ENCODE measurements around the gene ZBTB17. TPM values are rescaled to one million over a fixed set of nuclear protein-coding genes. Genes with fewer than 3 reads are reported as not detected.

ZBTB17 gene
- total RNA-seq, 2 experiments from 2014 or later, result 44.1 to 45.7 TPM

DNA sequence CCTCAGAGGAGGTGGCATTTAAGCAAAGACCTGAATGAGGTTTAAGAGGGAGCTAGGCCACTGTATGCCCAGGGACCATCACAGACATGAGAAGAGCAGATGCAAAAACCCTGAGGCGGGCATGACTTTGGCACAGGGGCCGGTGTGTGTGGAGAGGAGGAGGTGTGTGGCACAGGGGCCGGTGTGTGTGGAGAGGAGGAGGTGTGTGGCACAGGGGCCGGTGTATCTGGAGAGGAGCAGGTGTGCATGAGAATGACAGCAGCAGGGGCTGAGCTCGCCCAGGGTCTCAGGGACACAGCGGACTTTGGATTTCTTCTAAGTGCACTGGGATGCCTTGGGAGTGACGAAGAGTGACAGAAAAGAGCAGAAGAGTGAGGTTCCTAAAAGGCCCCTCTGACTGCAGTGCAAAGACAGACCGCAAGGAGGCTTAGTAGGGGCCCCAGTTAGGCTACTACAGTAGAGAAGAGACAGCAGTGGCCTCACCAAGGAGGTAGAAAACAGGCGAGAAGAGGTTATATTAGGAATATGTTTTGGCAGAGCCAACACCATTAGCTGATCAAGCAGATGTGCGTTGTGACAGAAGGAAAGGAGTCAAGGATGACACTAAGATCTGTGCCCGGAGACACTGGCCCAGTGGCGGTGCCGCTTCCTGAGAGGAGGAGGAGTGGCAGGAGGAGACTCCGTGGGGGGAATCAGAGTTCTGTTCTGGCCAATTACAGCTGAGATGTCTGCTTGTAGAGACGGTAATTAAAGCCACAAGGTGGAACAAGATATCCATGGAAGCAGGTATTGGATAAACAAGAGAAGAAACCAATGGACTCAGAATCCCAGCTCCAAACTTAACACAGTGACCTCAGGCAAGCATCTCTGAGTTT is 18.4 kb downstream of the ZBTB17 start:
- H3K27me3 Mint-ChIP-seq, result no peaks in the 10 kb centered on the region
- peaks cover 2% of the 10 kb centered on the region for H3K9me3 Mint-ChIP-seq
- intact Hi-C loops (cut with micrococcal nuclease), result no loop called here
- ChIA-PET POLR2A (interaction anchor here (0.6 to 3.2 kb wide), 6 partner anchors 10 to 109 kb away, joined by 3 to 15 read pairs (median 3); partner anchors contain the start of gene ZBTB17), CTCF (interaction anchor here (0.9 to 3.6 kb wide), 2 partner anchors 7 to 142 kb away, joined by 3 to 19 read pairs; no protein-coding TSS in a partner anchor)
- DNase-seq (no peak), ATAC-seq (no peak)
- H3K4me1 Mint-ChIP-seq (ENCODE audit: low read depth), result peaks cover 90% of the 10 kb centered on the region
- H3K36me3 Mint-ChIP-seq (ENCODE audit: low read depth), result peaks cover 34% of the 10 kb centered on the region
- H3K4me3 Mint-ChIP-seq, result no peak overlapping the region
- H3K27ac Mint-ChIP-seq, result peak overlapping the region; percentile 92
- TF ChIP-seq, protein P1, sequence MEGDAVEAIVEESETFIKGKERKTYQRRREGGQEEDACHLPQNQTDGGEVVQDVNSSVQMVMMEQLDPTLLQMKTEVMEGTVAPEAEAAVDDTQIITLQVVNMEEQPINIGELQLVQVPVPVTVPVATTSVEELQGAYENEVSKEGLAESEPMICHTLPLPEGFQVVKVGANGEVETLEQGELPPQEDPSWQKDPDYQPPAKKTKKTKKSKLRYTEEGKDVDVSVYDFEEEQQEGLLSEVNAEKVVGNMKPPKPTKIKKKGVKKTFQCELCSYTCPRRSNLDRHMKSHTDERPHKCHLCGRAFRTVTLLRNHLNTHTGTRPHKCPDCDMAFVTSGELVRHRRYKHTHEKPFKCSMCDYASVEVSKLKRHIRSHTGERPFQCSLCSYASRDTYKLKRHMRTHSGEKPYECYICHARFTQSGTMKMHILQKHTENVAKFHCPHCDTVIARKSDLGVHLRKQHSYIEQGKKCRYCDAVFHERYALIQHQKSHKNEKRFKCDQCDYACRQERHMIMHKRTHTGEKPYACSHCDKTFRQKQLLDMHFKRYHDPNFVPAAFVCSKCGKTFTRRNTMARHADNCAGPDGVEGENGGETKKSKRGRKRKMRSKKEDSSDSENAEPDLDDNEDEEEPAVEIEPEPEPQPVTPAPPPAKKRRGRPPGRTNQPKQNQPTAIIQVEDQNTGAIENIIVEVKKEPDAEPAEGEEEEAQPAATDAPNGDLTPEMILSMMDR (IDR thresholded peaks at IDR 0.05), result no peak

DNA sequence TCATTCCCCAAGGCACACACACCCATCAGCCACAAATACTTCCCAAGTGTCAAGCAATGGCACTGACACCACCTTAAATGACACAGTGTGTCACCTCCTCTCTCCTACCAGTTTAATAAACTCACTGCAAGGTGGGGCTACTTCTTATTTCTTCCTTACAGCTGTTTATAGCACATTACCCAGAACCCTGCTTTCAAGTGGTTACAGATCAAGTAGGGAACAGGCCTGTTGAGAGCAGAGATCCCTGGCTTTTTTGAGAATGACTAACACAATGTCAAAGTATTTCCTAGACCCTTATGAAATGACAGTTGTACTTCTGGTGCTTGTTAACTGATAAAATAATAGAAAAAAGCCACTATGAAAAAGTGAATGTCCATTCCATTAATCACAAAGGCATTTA is 19.8 kb downstream of the ZBTB17 start:
- DNase-seq (no peak), ATAC-seq (peak; percentile 30)
- Mint-ChIP-seq H3K27me3 (no peaks in the 10 kb centered on the region), H3K4me1 (ENCODE audit: low read depth) (peaks cover 91% of the 10 kb centered on the region), H3K36me3 (ENCODE audit: low read depth) (peaks cover 32% of the 10 kb centered on the region), H3K4me3 (no peak overlapping the region), H3K27ac (peak overlapping the region; percentile 72), H3K9me3 (peaks cover 2% of the 10 kb centered on the region)
- POLR2A ChIA-PET, result interaction anchor here (0.7 to 3.2 kb wide), 4 partner anchors 10 to 139 kb away, joined by 3 to 15 read pairs (median 4); partner anchors contain the start of gene ZBTB17
- intact Hi-C loops (cut with micrococcal nuclease), result no loop called here
- CTCF ChIA-PET, result no interaction called here
- TF ChIP-seq, protein P1 (IDR thresholded peaks at IDR 0.05), result no peak

DNA sequence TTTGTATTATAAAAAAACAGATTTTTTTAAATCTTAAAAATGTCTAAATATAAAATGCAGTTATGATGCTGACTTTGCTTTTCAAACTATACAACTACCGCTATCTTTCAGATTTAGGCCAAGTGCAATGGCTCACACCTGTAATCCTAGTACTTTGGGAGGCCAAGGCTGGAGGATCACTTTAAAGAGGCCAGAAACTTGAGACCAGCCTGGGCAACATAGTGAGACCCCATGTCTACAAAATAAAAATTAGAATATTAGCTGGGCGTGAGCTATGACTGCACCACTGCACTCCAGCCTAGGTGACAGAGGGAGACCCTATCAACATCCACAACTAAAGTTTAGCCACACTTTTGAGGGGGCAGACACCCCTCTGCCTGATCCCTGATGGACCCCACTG is 20.3 kb downstream of the ZBTB17 start:
- intact Hi-C loops (cut with micrococcal nuclease), result no loop called here
- Mint-ChIP-seq H3K4me3 (no peak overlapping the region), H3K36me3 (ENCODE audit: low read depth) (peaks cover 35% of the 10 kb centered on the region), H3K27ac (peak overlapping the region; percentile 72), H3K27me3 (no peaks in the 10 kb centered on the region), H3K9me3 (peaks cover 2% of the 10 kb centered on the region), H3K4me1 (ENCODE audit: low read depth) (peaks cover 91% of the 10 kb centered on the region)
- ChIA-PET CTCF (no interaction called here), POLR2A (interaction anchor here (0.7 to 3.2 kb wide), 4 partner anchors 11 to 139 kb away, joined by 3 to 15 read pairs (median 4); partner anchors contain the start of gene ZBTB17)
- TF ChIP-seq, protein P1 (IDR thresholded peaks at IDR 0.05), result no peak
- no peak for DNase-seq
- ATAC-seq, result no peak

DNA sequence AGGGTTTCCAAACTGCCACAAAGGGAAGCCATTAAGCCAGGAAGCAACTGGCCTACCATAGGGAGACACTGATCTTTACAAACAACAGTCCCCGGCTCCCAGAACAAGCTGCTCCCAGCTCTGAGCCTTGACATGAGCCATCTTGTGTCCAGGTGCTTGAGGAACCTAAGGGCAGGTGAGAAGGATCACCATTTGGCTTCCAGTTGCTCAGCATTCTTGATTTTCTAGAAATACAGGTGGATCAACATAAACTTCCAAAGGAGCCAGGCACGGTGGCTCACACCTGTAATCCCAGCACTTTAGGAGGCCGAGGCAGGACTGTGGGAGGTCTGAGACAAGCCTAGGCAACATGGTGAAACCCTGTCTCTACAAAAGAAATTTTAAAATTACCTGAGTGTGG is 21.6 kb downstream of the ZBTB17 start:
- ChIA-PET POLR2A (interaction anchor here (0.9 to 1.7 kb wide), 3 partner anchors 11 to 120 kb away, joined by 4 read pairs; no protein-coding TSS in a partner anchor), CTCF (no interaction called here)
- ATAC-seq, result no peak
- Mint-ChIP-seq H3K9me3 (peaks cover 2% of the 10 kb centered on the region), H3K36me3 (ENCODE audit: low read depth) (peaks cover 35% of the 10 kb centered on the region), H3K4me1 (ENCODE audit: low read depth) (peaks cover 91% of the 10 kb centered on the region), H3K27me3 (no peaks in the 10 kb centered on the region), H3K4me3 (no peak overlapping the region), H3K27ac (peak overlapping the region; percentile 58)
- TF ChIP-seq, protein P1 (IDR thresholded peaks at IDR 0.05), result no peak
- intact Hi-C loops (cut with micrococcal nuclease), result no loop called here
- no peak for DNase-seq

DNA sequence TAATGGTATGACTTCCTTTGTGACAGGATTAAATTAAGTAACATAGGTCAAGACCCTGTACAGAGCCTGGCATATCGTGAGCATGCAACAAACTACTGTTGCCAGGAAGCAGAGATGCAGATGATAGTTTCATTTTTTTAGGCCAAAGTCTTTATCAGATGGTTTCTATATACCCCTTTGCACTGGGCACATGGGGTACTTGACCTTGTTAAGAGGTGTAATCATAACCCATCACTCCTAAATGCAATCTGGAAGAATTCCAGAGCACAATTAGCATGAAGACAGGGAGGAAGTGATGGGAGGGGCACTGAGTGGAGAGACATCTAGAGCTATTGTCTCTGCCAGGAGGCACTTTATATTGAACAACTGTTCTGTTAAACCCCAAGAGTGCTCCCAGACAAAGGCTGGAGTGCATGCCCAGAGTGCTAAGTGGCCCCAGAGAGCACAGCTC is 22.1 kb downstream of the ZBTB17 start:
- H3K27ac Mint-ChIP-seq, result peak overlapping the region; percentile 58
- peaks cover 91% of the 10 kb centered on the region for H3K4me1 Mint-ChIP-seq (ENCODE audit: low read depth)
- POLR2A ChIA-PET, result interaction anchor here (0.7 to 1.7 kb wide), 4 partner anchors 9 to 120 kb away, joined by 3 to 4 read pairs (median 4); no protein-coding TSS in a partner anchor
- DNase-seq (no peak), ATAC-seq (no peak)
- H3K4me3 Mint-ChIP-seq, result no peak overlapping the region
- intact Hi-C loops (cut with micrococcal nuclease), result no loop called here
- H3K27me3 Mint-ChIP-seq, result no peaks in the 10 kb centered on the region
- H3K9me3 Mint-ChIP-seq, result peaks cover 2% of the 10 kb centered on the region
- peaks cover 39% of the 10 kb centered on the region for H3K36me3 Mint-ChIP-seq (ENCODE audit: low read depth)
- TF ChIP-seq, protein P1 (IDR thresholded peaks at IDR 0.05), result no peak
- CTCF ChIA-PET, result no interaction called here
